Ovary (tissue), 9 donors: Measurements from ENCODE around the gene ETFA. TPM values are rescaled to one million over a fixed set of nuclear protein-coding genes. Genes with fewer than 3 reads are reported as not detected.

Experiments used
- DNase-seq, 5 donors: peaks; one replicate each; pipeline ENCODE4 v3.0.0-alpha.2; 2019 to 2020
- H3K27ac ChIP-seq, 2 donors: fragments of 200-600 bp; one replicate each; pipeline versions ENCODE4 v1.5.1 to v1.8.0; 2019 to 2022
- H3K27me3 ChIP-seq: fragments of 200-600 bp; one replicate; pipeline ENCODE4 v1.8.0; 2022
- H3K36me3 ChIP-seq: fragments of 200-600 bp; sonication (generic); one replicate; pipeline ENCODE4 v1.5.1; 2019
- H3K4me1 ChIP-seq: one replicate; pipeline ENCODE4 v1.8.1; 2013; ENCODE audit warnings: mild to moderate bottlenecking, moderate library complexity; ENCODE audit not compliant: insufficient read depth
- H3K4me3 ChIP-seq: fragments of 200-600 bp; sonication (generic); one replicate; pipeline ENCODE4 v1.5.1; 2017
- H3K9me3 ChIP-seq, 2 donors: fragments of 200-600 bp in 1 of 2; sonication (generic) in 1 of 2; one replicate each; pipeline versions ENCODE4 v1.5.1 to v1.8.1; 2013 to 2019; ENCODE audit warnings: mild to moderate bottlenecking in 1 of 2, moderate library complexity in 1 of 2
- CTCF ChIP-seq, 3 donors: fragments of 450-650 bp in 2 of 3; fragments of 200-600 bp in 1 of 3; IDR thresholded peaks; one replicate each; pipeline versions ENCODE4 v1.5.1 to v1.8.0; 2016 to 2022; ENCODE audit warnings: antibody characterized with exemption in 3 of 3, mild to moderate bottlenecking in 1 of 3
- EP300 ChIP-seq: sonication (generic); formaldehyde crosslinking; IDR thresholded peaks from one replicate; pipeline ENCODE4 v1.6.1; 2017; ENCODE audit warnings: antibody characterized with exemption
- POLR2A ChIP-seq: fragments of 450-650 bp; IDR thresholded peaks from one replicate; pipeline ENCODE4 v1.6.1; 2017; ENCODE audit warnings: antibody characterized with exemption, mild to moderate bottlenecking, moderate library complexity
- WGBS, 3 donors: extraction: QIAGEN DNeasy Blood & Tissue Kit in 1 of 3; methylation state at CpG; one replicate each; pipeline versions ENCODE4 v1.1.5 to v1.1.7; 2013 to 2017; 5-methylcytosine and 5-hydroxymethylcytosine counted together
- intact Hi-C, 4 donors: fragments of 100-400 bp; cut with DNase I; formaldehyde crosslinking; loops; one replicate each; pipeline versions ENCODE4 v1.11.0 to v1.15.1; 2022 to 2023
- polyA plus RNA-seq, 2 donors: library from polyadenylated mRNA; stranded (reverse); fragments of 200-250 nt in 1 of 2; fragments of 350-450 nt in 1 of 2; fragmentation: Illumina TruSeq in 1 of 2; extraction: RNeasy Lipid Tissue Mini Kit (QIAGEN cat#74804) in 1 of 2; gene quantifications; one replicate each; pipeline ENCODE4 v1.2.3, GENCODE V29; 2013 to 2014
- total RNA-seq, 7 donors: library from RNA; depleted of rRNA in 2 of 7; stranded (reverse); fragments of >200 nt in 2 of 7; fragmentation: NEBNext Ultra II Directional in 3 of 7; extraction: Animal tissue kit (Norgen Biotek cat#: 25700) in 3 of 7; gene quantifications; one replicate each; pipeline versions ENCODE4 v1.1.0 to v1.2.4, GENCODE V29; 2016 to 2023
- donor health status: DM: no; HTN: no; CAD: no; lungs with moderate emphysema.
- donor health status: DM: no; HTN: no; CAD: no.
- donor health status: Bipolar disorder and iron deficiency.
- donor health status: DM: yes; HTN: yes; CAD: no.
- donor health status: DM: no; HTN: no; CAD: no.
- donor health status: DM: yes; HTN: yes; CAD: no.

ETFA gene
- total and polyA plus RNA-seq, 9 donors = 45.8 to 97.4 (median 71.7) TPM

- no peak for TF ChIP-seq CTCF (IDR thresholded peaks at IDR 0.05)
- intact Hi-C loops = no loop called here
- no peak for DNase-seq
- Histone ChIP-seq H3K4me1 (peaks cover 3% of the 10 kb centered on the region), H3K9me3 (no peaks in the 10 kb centered on the region), H3K27me3 (no peaks in the 10 kb centered on the region), H3K4me3 (no peak overlapping the region), H3K27ac (no peak overlapping the region), H3K36me3 (no peaks in the 10 kb centered on the region)
- 56 to 65% (median 57%) methylated on average over 4 of the region's 4 CpGs for WGBS, 3 donors
Measured at GRCh38 chr15:76187163-76187562, 124.1 kb downstream of the ETFA start.

DNA sequence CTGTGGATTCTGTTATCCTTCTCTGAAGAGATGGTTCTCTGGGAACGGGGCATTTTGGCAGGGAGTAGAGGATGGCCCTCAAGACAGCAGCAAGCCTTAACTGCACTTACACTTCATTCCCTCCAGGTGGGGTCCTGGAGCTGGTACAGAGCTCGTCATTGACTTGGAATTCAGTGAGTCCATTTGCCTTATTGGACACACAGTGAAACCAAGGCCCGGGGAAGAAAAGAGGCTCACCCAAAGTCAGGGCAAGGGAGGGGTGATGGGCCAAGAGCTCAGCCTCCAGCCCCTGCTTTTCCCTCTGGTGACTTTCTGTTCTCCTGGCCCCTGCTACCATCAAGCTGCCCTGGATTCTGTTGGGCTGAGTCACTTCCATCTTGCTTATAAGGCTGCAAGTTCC is 125.6 kb downstream of the ETFA start:
- H3K9me3 ChIP-seq = no peaks in the 10 kb centered on the region
- intact Hi-C loops = no loop called here
- H3K4me1 ChIP-seq = peaks cover 1% of the 10 kb centered on the region
- no peak for TF ChIP-seq EP300
- TF ChIP-seq CTCF (IDR thresholded peaks at IDR 0.05) = no peak
- no peak for TF ChIP-seq POLR2A
- 57 to 69% (median 63%) methylated on average over 3 of the region's 3 CpGs for WGBS, 3 donors
- no peak for DNase-seq
- no peaks in the 10 kb centered on the region for H3K27me3 ChIP-seq
- H3K36me3 ChIP-seq = no peaks in the 10 kb centered on the region
- H3K4me3 ChIP-seq = no peak overlapping the region
- no peak overlapping the region for H3K27ac ChIP-seq

- TF ChIP-seq EP300 (no peak), POLR2A (no peak), CTCF (IDR thresholded peaks at IDR 0.05) (no peak)
- no peak overlapping the region for H3K4me3 ChIP-seq
- H3K27me3 ChIP-seq = no peaks in the 10 kb centered on the region
- no peaks in the 10 kb centered on the region for H3K9me3 ChIP-seq
- H3K27ac ChIP-seq = no peak overlapping the region
- intact Hi-C loops = no loop called here
- no peaks in the 10 kb centered on the region for H3K36me3 ChIP-seq
- WGBS, 3 donors = 68 to 87% (median 70%) methylated on average over 13 of the region's 13 CpGs
- no peaks in the 10 kb centered on the region for H3K4me1 ChIP-seq
- DNase-seq = no peak
Measured at GRCh38 chr15:76184650-76185035, 126.6 kb downstream of the ETFA start.

GRCh38 chr15:76183930-76184649 is 127.2 kb downstream of the ETFA start:
- no peak for TF ChIP-seq POLR2A
- TF ChIP-seq EP300 = no peak
- TF ChIP-seq CTCF (IDR thresholded peaks at IDR 0.05) = no peak
- Histone ChIP-seq H3K36me3 (no peaks in the 10 kb centered on the region), H3K27ac (no peak overlapping the region), H3K27me3 (no peaks in the 10 kb centered on the region), H3K9me3 (no peaks in the 10 kb centered on the region), H3K4me1 (no peaks in the 10 kb centered on the region), H3K4me3 (no peak overlapping the region)
- WGBS, 3 donors = 53 to 58% (median 56%) methylated on average over 10 of the region's 10 CpGs
- DNase-seq = no peak
- intact Hi-C loops = no loop called here
